DMS153 treated with DMSO at 0.1 percent for 48 hours (cell line): Measurements from ENCODE around the gene EEF1AKMT1.

Source experiments
- DNase-seq: peaks from one replicate; lab custom pipeline; 2025; ENCODE audit not compliant: unreplicated experiment; lab: John Stamatoyannopoulos, UW

EEF1AKMT1 gene

DNA sequence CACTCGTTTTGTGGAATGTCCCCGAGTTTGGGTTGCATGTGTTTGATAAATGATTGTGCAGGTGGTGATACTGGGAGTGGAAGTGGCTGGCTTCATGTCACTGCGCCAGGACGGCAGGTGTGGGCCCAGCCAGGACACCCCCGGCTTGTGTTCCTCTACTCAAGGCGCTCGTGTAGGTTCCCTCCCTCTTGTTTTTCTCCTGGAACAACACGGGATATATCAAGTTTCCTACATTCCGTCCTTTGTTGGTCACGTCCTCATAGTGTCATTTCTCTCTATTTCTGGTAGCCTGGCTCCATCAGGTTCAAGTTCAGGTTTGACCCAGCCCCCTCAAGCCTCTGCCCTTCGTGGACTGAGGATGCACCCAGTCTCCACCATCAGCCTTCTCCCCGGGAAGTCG, 54.0 kb downstream of the EEF1AKMT1 start:
- DNase-seq: no peak

DNA sequence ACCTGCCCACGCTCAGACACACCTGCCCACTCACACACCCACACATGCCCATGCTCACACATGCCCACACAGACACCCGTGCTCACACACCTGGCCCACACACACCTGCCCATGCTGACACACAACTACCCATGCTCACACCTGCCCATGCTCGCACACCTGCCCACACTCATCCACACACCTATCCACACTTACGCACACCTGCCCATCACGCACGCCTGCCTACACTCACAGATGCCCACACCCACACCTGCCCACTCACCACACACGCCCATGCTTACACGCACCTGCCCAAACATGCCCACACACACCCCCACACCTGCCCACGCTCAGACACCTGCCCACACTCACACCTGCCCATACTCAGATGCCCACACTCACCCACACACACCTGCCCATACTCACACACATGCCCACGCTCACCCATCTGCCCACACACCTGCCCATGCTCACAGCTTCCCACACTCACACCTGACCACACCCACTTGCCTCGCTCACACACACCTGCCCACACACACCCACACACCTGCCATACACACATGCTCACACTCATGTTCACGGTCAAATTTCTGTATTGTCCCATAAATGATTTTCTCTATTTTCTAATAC, 54.7 kb downstream of the EEF1AKMT1 start:
- no peak for DNase-seq

DNA sequence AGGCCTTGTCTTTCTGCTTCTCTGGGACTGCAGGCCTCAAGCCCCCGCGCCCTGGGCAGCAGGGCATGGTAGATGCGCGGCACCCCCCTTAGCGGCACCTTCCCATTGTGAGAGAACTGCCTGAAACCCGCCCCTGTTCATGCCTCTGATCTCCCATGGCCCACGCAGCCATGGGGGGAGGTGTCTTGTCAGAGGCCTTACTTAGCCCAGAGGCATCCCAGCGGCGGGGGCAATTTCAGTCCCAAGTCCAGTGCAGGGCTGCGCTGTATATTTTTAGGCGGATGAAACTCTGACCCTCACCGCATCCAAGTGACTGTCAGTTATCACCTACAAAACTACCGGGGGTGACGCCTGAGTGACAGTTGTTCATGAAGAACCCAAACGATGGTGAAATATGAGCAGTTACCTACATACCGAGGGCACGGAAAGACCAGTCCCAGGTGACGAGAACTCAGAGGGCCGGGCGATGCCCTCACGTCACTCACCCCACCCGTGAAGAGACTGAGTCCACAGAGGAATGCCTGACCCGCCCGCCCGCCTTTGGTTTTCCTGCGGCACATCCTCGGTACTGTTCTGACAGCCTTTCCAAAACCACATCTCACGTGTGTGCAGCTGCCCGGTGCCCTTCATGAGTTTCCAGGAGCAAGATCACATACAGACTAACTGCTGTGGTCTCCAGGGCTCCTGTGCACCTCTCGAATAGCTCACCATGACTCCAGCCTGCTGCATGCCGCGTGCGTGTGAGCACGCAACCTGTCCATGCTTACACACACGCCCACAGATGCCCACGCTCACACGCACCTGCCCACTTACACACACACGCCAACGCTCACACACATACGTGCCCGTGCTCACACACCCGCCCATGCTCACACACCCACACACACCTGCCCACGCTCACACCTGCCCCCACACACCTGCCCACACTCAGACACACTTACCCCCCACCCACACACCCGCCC, 55.9 kb downstream of the EEF1AKMT1 start:
- no peak for DNase-seq

GRCh38 chr13:20716951-20717350, 56.8 kb downstream of the EEF1AKMT1 start:
- no peak for DNase-seq

DNA sequence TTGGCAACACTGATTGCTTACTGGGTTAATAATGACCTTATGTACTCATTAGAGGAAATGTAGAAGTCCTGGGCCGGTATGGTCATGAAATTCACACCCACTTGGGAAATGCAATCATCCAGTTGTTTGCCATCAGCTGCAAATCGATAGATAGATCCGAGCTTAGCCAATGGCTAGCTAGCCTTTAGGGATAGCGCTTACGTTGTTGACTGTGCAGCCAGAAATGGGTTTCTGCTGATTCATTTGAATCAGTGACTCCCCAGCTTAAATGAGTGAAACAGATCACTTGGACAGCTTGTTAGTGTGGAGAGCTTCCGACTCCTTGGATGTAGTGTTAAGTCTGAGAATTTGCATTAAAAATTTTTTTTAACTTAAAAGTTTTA, 58.4 kb downstream of the EEF1AKMT1 start:
- no peak for DNase-seq

DNA sequence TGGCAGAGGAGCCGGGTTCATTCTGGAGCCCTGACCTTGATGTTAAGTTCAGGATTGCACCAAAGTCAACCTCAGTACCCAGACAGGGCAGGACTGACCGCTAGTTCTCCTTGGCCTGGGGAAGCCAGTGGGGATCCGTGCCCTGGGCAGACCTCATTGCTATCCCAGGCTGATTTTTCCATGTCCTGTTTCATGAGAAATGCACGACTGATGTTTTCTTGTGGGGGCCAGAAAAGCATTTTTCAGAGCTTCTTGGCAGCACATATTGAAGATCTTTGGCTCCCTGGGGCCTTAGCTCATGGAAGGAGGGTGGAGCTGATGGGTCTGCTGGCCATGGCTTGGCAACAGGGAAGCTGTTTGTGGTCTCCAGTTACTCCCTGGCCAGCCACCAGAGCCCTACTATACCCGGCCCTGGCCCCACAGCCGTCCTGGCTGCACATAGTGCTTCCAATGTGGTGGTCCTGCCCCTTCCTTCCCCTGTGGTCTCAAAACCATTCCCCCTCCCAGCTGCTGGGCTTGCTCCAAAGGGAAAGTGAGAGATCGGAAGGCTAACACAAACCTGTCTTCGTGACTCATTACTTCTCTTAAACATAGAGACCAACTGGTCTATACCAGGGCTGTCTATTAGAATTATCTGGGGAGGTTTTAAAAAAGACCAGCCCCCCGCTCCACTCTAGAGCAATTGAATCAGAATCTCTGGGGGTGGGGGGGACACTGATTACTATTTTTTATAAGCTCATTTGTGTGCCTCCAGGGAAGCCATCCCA, 59.0 kb downstream of the EEF1AKMT1 start:
- no peak for DNase-seq

- no peak for DNase-seq
Measured at GRCh38 chr13:20714161-20714560, 59.6 kb downstream of the EEF1AKMT1 start.

GRCh38 chr13:20713751-20714150, 60.0 kb downstream of the EEF1AKMT1 start:
- no peak for DNase-seq

DNA sequence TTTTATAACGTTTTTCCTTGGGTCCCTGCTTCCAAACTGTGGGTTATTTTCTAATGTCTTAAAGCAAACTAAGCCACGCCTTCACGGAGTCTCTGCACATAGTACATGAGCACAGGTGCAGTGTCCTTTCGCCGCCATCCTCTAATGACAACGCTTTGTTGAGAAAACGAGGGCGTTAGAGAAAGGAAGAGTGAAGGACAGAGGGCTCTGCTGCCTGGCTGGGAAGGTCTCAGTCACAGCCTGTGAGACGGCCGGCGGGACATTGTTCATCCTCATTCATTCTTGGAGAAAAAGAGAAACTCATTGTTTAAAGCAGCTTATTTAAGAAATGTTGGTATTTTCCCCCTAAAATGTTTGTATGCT, 60.8 kb downstream of the EEF1AKMT1 start:
- DNase-seq: no peak

DNA sequence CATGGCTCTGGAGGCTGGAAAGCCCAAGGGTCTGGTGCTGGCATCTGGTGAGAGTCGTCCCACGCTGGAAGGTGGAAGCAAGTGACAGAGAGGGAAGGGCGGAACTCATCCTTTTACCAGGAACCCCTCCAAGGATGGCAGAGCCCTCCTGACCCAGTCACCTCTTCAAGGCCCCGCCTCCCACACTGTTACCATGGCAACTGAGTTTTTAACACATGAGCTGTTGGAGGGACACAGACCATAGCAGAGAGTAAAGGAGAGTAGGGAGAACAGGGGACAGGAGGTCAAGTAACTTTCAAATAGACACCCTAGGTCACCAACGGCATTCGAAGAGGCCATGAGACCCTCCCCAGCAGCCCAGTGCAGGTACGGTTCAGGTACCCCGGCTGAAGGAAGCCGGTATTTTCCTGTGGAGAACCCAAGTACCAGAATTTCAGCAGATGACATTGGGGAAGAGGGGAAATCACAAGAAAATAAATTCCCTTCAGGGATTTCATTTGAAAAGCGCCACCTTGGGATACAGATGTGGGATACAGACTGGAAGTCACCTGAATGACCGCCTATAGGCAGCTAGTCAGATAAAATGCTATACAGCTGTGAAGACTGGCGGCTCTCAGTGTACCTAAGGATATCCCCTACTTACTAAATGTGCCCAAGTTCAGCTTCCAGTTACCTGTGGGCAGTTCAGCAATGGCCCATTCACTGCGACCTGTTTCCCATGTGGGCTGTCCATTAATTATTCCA, 62.3 kb downstream of the EEF1AKMT1 start:
- DNase-seq: no peak

DNA sequence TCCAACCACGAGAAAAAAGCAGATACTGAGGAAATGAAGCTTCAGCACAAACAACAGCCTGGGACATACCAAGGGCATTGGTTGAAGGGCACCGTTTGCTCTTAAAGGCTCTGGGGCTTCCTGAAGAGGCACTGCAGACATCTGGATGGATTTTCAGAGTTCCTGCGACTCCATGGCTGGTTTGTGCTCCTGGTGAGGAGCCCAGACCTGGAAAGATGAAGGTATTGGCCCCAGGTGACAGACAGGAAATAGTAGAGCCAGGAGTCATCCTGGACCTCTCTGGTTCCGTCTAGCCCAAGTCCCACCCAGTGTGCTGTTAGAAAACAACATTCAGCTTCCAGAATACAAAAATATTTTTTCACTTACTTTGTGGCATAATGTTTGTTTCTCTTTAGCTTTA, 64.0 kb downstream of the EEF1AKMT1 start:
- no peak for DNase-seq

DNA sequence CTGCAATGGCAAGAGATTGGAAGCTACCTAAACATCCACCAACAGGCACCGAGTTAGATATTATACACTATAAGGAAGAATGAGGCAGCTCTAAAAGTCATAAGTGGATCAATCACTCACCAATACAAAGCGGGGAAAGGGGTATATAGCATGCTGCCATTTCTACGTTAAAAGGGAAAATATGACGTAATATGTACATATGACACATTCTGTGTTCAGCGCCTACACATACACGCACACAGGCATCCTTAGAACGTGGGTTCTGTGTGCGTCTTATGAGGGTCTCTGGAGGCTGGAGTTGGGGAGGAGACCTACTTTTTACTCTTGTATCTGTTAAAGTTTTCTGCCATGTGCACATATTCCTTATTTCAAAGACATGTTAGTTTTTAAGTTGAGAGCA, 64.4 kb downstream of the EEF1AKMT1 start:
- DNase-seq: no peak

DNA sequence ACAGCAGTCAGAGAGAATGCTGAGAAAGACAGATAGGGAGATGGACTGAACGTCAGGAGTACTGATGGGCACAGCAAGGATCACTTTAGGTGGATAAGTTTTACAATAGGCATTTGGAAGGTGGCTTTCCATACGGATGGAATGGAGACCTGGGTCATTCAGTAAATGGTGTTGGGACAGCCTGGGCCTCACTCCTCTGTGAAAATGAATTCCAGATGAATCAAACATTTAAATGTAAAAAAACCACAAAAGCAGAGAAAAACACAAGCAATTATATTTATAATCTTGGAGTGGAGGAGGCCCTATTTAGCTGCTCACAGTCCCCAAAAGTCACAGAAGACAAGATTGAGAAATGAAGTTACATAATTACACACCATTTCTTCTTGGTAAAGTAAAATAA, 65.5 kb downstream of the EEF1AKMT1 start:
- no peak for DNase-seq

GRCh38 chr13:20706661-20707060, 67.1 kb downstream of the EEF1AKMT1 start:
- no peak for DNase-seq

GRCh38 chr13:20704459-20705069, 69.2 kb downstream of the EEF1AKMT1 start:
- no peak for DNase-seq

GRCh38 chr13:20703780-20704458, 69.8 kb downstream of the EEF1AKMT1 start:
- DNase-seq: peak; percentile 78

DNA sequence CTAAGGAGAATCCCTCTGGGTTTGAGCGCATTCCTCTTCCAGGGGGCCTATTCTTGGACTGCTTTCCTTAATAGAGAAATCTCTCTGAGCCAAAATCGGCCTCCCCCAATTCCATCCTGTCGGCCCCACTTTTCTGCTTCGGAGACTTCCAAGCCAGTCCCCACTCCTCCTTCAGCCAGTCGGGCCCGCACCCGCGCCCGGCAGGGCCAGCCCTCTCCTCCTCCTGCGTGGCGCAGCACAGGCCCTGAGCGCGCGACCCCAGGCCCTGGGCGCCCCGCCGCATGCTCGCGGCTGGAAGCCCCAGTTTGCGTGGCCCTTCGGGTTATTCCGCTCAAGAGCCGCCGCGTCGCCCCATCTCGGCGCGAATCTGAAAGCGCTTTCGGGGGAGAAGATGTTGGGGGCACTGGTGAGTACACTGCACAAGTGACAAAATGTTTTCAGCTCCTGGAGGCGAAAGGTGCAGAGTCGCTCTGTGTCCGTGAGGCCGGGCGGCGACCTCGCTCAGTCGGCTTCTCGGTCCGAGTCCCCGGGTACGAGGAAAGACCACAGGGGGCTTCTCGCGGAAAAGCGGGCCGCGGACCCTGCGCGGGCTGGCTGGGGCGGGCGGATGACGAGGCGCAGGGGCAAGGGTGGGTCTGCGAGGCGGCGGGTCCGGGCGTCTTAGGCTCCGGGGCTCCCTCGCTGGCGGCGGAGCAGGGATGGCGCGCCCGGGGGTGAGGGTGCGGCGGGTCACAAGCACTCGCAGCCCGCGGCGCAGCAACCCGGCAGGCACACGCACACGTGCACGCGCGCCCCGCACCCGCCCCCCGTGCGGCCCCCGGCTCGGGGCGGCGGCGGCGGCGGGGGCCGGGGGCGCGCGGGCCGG, 70.6 kb downstream of the EEF1AKMT1 start, which contains the start of gene IL17D:
IL17D (plus strand) TSS at position 785 of the 865 bp plus-strand sequence. CDS start 303 bp downstream, outside the sequence.
- no peak for DNase-seq

- DNase-seq: no peak
Measured at GRCh38 chr13:20702530-20702914, 71.2 kb downstream of the EEF1AKMT1 start.

DNA sequence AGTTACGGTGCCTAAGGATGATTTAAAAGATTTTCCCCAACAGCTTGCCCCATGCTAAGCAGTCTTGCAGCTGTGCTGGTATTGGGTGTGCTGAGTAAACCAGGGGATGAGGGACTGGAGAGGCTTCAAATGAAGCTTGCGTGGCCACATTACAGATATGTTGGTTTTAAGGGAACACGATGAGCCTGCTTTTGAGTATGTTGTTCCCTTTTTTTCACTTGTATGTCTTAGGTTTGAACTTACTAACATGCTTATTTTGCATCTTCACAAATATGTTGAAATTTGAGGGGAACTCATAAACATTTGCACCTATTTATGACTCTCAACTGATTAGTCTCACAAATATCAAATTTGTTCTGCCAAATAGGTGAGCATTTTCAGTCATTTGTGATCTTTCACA, 72.3 kb downstream of the EEF1AKMT1 start:
- DNase-seq: no peak
